Measurements from ENCODE around the gene FOXJ3.

Gene FOXJ3

GRCh38 chr1:42136466-42136865, 198.6 kb downstream of the FOXJ3 start:
- Histone ChIP-seq H3K27ac (ENCODE audit: low read depth, low read length) (no peak overlapping the region), H3K9me3 (ENCODE audit: insufficient read depth, low read length) (no peaks in the 10 kb centered on the region), H3K9me2 (replicated peaks; ENCODE audit: insufficient read depth, low read length) (no peaks in the 10 kb centered on the region), H3K27me3 (ENCODE audit: low read length) (no peaks in the 10 kb centered on the region), H3K4me3 (ENCODE audit: insufficient read depth, low read length, poor library complexity, severe bottlenecking) (no peak overlapping the region), H3K9ac (ENCODE audit: low read length) (no peak overlapping the region), H3K36me3 (ENCODE audit: low read length) (no peaks in the 10 kb centered on the region), H3K79me2 (ENCODE audit: insufficient read depth, low read length) (no peaks in the 10 kb centered on the region), H3K4me2 (ENCODE audit: low read depth, low read length, poor library complexity, severe bottlenecking) (no peak overlapping the region), H4K20me1 (ENCODE audit: low read depth, low read length) (no peaks in the 10 kb centered on the region), H2AFZ (ENCODE audit: low read depth, low read length, severe bottlenecking) (no peak overlapping the region), H3F3A (ENCODE audit: insufficient read depth) (no peaks in the 10 kb centered on the region)
- TF ChIP-seq EZH2phosphoT487 (conservative IDR thresholded peaks at IDR 0.05; ENCODE audit: low read length): no peak
- TF ChIP-seq CTCF (IDR thresholded peaks at IDR 0.05; ENCODE audit: insufficient read depth, low read length, poor library complexity, severe bottlenecking): no peak

- Histone ChIP-seq H3K4me2 (ENCODE audit: low read depth, low read length, poor library complexity, severe bottlenecking) (no peak overlapping the region), H3K79me2 (ENCODE audit: insufficient read depth, low read length) (no peaks in the 10 kb centered on the region), H3K36me3 (ENCODE audit: low read length) (no peaks in the 10 kb centered on the region), H3K9me2 (replicated peaks; ENCODE audit: insufficient read depth, low read length) (no peaks in the 10 kb centered on the region), H3K4me3 (ENCODE audit: insufficient read depth, low read length, poor library complexity, severe bottlenecking) (no peak overlapping the region), H2AFZ (ENCODE audit: low read depth, low read length, severe bottlenecking) (no peak overlapping the region), H3K9ac (ENCODE audit: low read length) (no peak overlapping the region), H3K9me3 (ENCODE audit: insufficient read depth, low read length) (no peaks in the 10 kb centered on the region), H3F3A (ENCODE audit: insufficient read depth) (no peaks in the 10 kb centered on the region), H3K27ac (ENCODE audit: low read depth, low read length) (no peak overlapping the region), H3K27me3 (ENCODE audit: low read length) (no peaks in the 10 kb centered on the region), H4K20me1 (ENCODE audit: low read depth, low read length) (no peaks in the 10 kb centered on the region)
- no peak for TF ChIP-seq EZH2phosphoT487 (conservative IDR thresholded peaks at IDR 0.05; ENCODE audit: low read length)
- TF ChIP-seq CTCF (IDR thresholded peaks at IDR 0.05; ENCODE audit: insufficient read depth, low read length, poor library complexity, severe bottlenecking): no peak
Measured at GRCh38 chr1:42135426-42135825, 199.6 kb downstream of the FOXJ3 start.

GRCh38 chr1:42133809-42134526, 201.1 kb downstream of the FOXJ3 start:
- no peak overlapping the region for H3K4me2 ChIP-seq (ENCODE audit: low read depth, low read length, poor library complexity, severe bottlenecking)
- H3K4me3 ChIP-seq (ENCODE audit: insufficient read depth, low read length, poor library complexity, severe bottlenecking): no peak overlapping the region
- no peak overlapping the region for H3K27ac ChIP-seq (ENCODE audit: low read depth, low read length)
- no peaks in the 10 kb centered on the region for H3K9me3 ChIP-seq (ENCODE audit: insufficient read depth, low read length)
- H3K9ac ChIP-seq (ENCODE audit: low read length): no peak overlapping the region
- H3K36me3 ChIP-seq (ENCODE audit: low read length): no peaks in the 10 kb centered on the region
- no peaks in the 10 kb centered on the region for H3K79me2 ChIP-seq (ENCODE audit: insufficient read depth, low read length)
- no peaks in the 10 kb centered on the region for H3F3A ChIP-seq (ENCODE audit: insufficient read depth)
- H2AFZ ChIP-seq (ENCODE audit: low read depth, low read length, severe bottlenecking): no peak overlapping the region
- H3K9me2 ChIP-seq (replicated peaks; ENCODE audit: insufficient read depth, low read length): no peaks in the 10 kb centered on the region
- H4K20me1 ChIP-seq (ENCODE audit: low read depth, low read length): no peaks in the 10 kb centered on the region
- no peak for TF ChIP-seq CTCF (IDR thresholded peaks at IDR 0.05; ENCODE audit: insufficient read depth, low read length, poor library complexity, severe bottlenecking)
- no peak for TF ChIP-seq EZH2phosphoT487 (conservative IDR thresholded peaks at IDR 0.05; ENCODE audit: low read length)
- H3K27me3 ChIP-seq (ENCODE audit: low read length): no peaks in the 10 kb centered on the region

Data from SU-DHL-6 (cell line).